ENCODE data around the gene NUDT2. TPM values are rescaled to one million over a fixed set of nuclear protein-coding genes. Genes with fewer than 3 reads are reported as not detected.
A peak's percentile ranks its signal among the peaks of the same experiment; 100 is the strongest.

Gene NUDT2
- total RNA-seq, 1 donor from 2014 or later, result 25.4 TPM

DNA sequence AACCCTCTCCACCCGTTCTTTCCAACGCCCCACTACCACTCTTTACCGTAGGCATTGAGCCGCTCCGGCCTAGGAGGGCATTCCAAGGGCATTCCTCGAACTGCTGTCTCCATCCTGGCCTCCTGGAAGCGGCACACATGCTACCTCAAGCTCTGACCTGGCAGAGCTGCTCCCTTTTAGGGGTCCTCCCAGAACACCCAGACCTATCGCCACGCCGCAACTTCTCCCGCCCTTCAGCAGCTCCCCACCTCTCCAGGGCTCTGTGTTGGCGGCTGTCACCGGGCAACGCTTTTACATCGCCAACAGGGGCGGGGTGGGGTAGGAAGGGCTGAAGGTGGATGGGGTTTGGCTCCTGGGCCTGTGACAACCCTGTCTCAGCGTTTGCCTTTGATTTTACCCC lies 52.0 kb downstream of the NUDT2 start:
- H3K9me3 Mint-ChIP-seq, result no peaks in the 10 kb centered on the region
- peak overlapping the region; percentile 92 for H3K4me3 Mint-ChIP-seq
- H3K27me3 Mint-ChIP-seq, result peaks cover 73% of the 10 kb centered on the region
- TF ChIP-seq, protein P1, sequence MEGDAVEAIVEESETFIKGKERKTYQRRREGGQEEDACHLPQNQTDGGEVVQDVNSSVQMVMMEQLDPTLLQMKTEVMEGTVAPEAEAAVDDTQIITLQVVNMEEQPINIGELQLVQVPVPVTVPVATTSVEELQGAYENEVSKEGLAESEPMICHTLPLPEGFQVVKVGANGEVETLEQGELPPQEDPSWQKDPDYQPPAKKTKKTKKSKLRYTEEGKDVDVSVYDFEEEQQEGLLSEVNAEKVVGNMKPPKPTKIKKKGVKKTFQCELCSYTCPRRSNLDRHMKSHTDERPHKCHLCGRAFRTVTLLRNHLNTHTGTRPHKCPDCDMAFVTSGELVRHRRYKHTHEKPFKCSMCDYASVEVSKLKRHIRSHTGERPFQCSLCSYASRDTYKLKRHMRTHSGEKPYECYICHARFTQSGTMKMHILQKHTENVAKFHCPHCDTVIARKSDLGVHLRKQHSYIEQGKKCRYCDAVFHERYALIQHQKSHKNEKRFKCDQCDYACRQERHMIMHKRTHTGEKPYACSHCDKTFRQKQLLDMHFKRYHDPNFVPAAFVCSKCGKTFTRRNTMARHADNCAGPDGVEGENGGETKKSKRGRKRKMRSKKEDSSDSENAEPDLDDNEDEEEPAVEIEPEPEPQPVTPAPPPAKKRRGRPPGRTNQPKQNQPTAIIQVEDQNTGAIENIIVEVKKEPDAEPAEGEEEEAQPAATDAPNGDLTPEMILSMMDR (conservative IDR thresholded peaks at IDR 0.05), result no peak
- H3K27ac Mint-ChIP-seq, result no peak overlapping the region
- H3K4me1 Mint-ChIP-seq (ENCODE audit: unreplicated experiment), result peaks cover 9% of the 10 kb centered on the region
- no peak for DNase-seq (ENCODE audit: extremely low spot score, unreplicated experiment)
- no peaks in the 10 kb centered on the region for H3K36me3 Mint-ChIP-seq

GRCh38 chr9:34382054-34382453 lies 52.7 kb downstream of the NUDT2 start:
- peaks cover 73% of the 10 kb centered on the region for H3K27me3 Mint-ChIP-seq
- peaks cover 9% of the 10 kb centered on the region for H3K4me1 Mint-ChIP-seq (ENCODE audit: unreplicated experiment)
- peak overlapping the region; percentile 92 for H3K4me3 Mint-ChIP-seq
- H3K9me3 Mint-ChIP-seq, result no peaks in the 10 kb centered on the region
- peak; percentile 44 for DNase-seq (ENCODE audit: extremely low spot score, unreplicated experiment)
- H3K36me3 Mint-ChIP-seq, result no peaks in the 10 kb centered on the region
- H3K27ac Mint-ChIP-seq, result no peak overlapping the region
- TF ChIP-seq, protein P1 (conservative IDR thresholded peaks at IDR 0.05), result no peak

GRCh38 chr9:34382879-34383278 lies 53.5 kb downstream of the NUDT2 start:
- peaks cover 75% of the 10 kb centered on the region for H3K27me3 Mint-ChIP-seq
- DNase-seq (ENCODE audit: extremely low spot score, unreplicated experiment), result no peak

DNA sequence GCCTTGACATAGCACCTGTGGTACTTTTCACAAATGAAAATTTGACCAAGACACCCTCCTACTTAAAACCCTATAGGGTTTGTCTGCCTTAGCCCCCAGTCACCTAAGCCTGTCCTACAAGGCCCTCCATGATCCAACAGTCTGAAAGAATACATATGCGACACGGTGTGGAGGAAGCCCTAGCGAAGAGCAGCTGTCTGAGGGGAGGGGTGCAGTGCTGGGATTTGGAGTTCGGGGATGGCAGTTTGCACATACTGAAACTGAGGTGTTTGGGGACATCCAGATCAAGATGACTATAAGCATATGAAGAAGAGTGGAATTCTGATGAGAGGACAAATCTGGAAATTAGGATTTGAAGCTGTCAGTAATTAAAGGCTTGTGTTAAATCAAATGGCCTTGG lies 54.5 kb downstream of the NUDT2 start:
- TF ChIP-seq, protein P1 (conservative IDR thresholded peaks at IDR 0.05), result no peak
- Mint-ChIP-seq H3K9me3 (no peaks in the 10 kb centered on the region), H3K4me3 (no peak overlapping the region), H3K36me3 (no peaks in the 10 kb centered on the region), H3K27ac (no peak overlapping the region), H3K27me3 (peaks cover 67% of the 10 kb centered on the region), H3K4me1 (ENCODE audit: unreplicated experiment) (peaks cover 9% of the 10 kb centered on the region)
- no peak for DNase-seq (ENCODE audit: extremely low spot score, unreplicated experiment)

More at GRCh38 chr9:34382879-34383278, 53.5 kb downstream of the NUDT2 start:
- H3K27ac Mint-ChIP-seq, result no peak overlapping the region
- no peaks in the 10 kb centered on the region for H3K36me3 Mint-ChIP-seq
- H3K4me3 Mint-ChIP-seq, result peak overlapping the region; percentile 50
- TF ChIP-seq, protein P1 (conservative IDR thresholded peaks at IDR 0.05), result no peak
- no peaks in the 10 kb centered on the region for H3K9me3 Mint-ChIP-seq
- H3K4me1 Mint-ChIP-seq (ENCODE audit: unreplicated experiment), result peaks cover 9% of the 10 kb centered on the region

- TF ChIP-seq, protein P1 (conservative IDR thresholded peaks at IDR 0.05), result no peak
- peak; percentile 29 for DNase-seq (ENCODE audit: extremely low spot score, unreplicated experiment)
- H3K4me3 Mint-ChIP-seq, result no peak overlapping the region
- no peak overlapping the region for H3K27ac Mint-ChIP-seq
- peaks cover 3% of the 10 kb centered on the region for H3K4me1 Mint-ChIP-seq (ENCODE audit: unreplicated experiment)
- H3K27me3 Mint-ChIP-seq, result peaks cover 64% of the 10 kb centered on the region
- H3K36me3 Mint-ChIP-seq, result no peaks in the 10 kb centered on the region
- H3K9me3 Mint-ChIP-seq, result no peaks in the 10 kb centered on the region
Observed at GRCh38 chr9:34384368-34385165, 55.2 kb downstream of the NUDT2 start.

All from type B pancreatic cell (in vitro differentiated cells).